ENCODE results near the gene EYS.

DNA sequence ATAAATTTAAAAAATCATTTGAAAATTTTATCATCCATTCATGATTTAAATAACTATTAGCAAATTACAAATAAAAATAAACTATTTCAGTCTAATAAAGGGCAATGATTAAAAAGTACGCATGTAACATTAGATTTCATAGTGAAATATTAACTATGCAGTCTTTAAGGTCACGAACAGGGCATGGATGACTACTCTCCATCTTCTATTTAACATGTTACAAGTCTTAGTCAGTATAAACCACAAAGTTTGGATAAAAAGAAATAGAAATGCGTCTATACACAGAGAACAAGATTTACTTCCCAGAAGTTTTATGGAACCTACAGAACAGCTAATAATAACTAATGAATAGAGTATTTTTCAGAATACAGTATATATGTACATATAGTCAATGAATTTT, 1016.0 kb downstream of the EYS start:
- no peak for TF ChIP-seq CTCF (IDR thresholded peaks at IDR 0.05)
- no peak for TF ChIP-seq POLR2AphosphoS5 (IDR thresholded peaks at IDR 0.05)

Data from gastroesophageal sphincter (tissue), 3 donors.